PC-3 (cell line): Measurements from ENCODE around the gene TXNDC15. TPM values are rescaled to one million over a fixed set of nuclear protein-coding genes. Genes with fewer than 3 reads are reported as not detected.

Experiments used
- ATAC-seq: fragments of 200-7000 bp; cut with Tn5 transposase; 2 replicates; pipeline ENCODE4 v1.9.1; 2020; ENCODE audit warnings: mild to moderate bottlenecking, moderate library complexity
- BruUV-seq: library from RNA; stranded (reverse); fragments of 400-500 nt; replicated peaks from 2 replicates; lab custom pipeline; 2021; lab: Mats Ljungman, UMichigan
- CTCF ChIA-PET: fragments of 300-600 bp; sonication (Branson Sonifier 250); formaldehyde crosslinking; loops from one replicate; lab custom pipeline; 2022; ENCODE audit warnings: antibody characterized with exemption; lab: Charles Lee
- POLR2A ChIA-PET: fragments of 300-600 bp; sonication (Branson Sonifier 250); formaldehyde crosslinking; loops from one replicate; lab custom pipeline; 2022; ENCODE audit warnings: antibody characterized with exemption; ENCODE audit not compliant: unreplicated experiment; lab: Charles Lee
- DNase-seq: peaks from one replicate; pipeline ENCODE4 v3.0.0-alpha.2; 2015
- H2AFZ ChIP-seq: fragments of 300-600 bp; sonication (generic); 2 replicates; pipeline ENCODE4 v1.6.0; 2016; ENCODE audit warnings: antibody characterized with exemption, low read length
- H3F3A ChIP-seq: fragments of 300-600 bp; sonication (generic); one replicate; pipeline ENCODE4 v1.6.0; 2017; ENCODE audit warnings: antibody characterized with exemption, low read length, control low read depth, mild to moderate bottlenecking; ENCODE audit not compliant: unreplicated experiment
- H3K27ac ChIP-seq: fragments of 300-600 bp; sonication (generic); 2 replicates; pipeline ENCODE4 v1.5.1; 2016; ENCODE audit warnings: mild to moderate bottlenecking, low read length
- H3K27me3 ChIP-seq: fragments of 300-600 bp; sonication (generic); 2 replicates; pipeline ENCODE4 v1.6.1; 2016; ENCODE audit warnings: low read length, mixed read lengths
- H3K36me3 ChIP-seq: fragments of 300-600 bp; sonication (generic); 2 replicates; pipeline ENCODE4 v1.6.1; 2016; ENCODE audit warnings: low read depth, mixed run types, low read length, mixed read lengths
- H3K4me1 ChIP-seq: fragments of 300-600 bp; sonication (generic); 2 replicates; pipeline ENCODE4 v1.5.1; 2016; ENCODE audit warnings: low read length; ENCODE audit not compliant: insufficient read depth
- H3K4me2 ChIP-seq: fragments of 300-600 bp; sonication (generic); 2 replicates; pipeline ENCODE4 v1.6.0; 2016; ENCODE audit warnings: low read length
- H3K4me3 ChIP-seq: fragments of 300-600 bp; sonication (generic); 2 replicates; pipeline ENCODE4 v1.5.1; 2016; ENCODE audit warnings: mild to moderate bottlenecking, low read length, mixed read lengths
- H3K79me2 ChIP-seq: fragments of 300-600 bp; sonication (generic); 2 replicates; pipeline ENCODE4 v1.6.1; 2017; ENCODE audit warnings: low read length, mixed read lengths
- H3K9ac ChIP-seq: fragments of 300-600 bp; sonication (generic); 2 replicates; pipeline ENCODE4 v1.6.0; 2016; ENCODE audit warnings: mild to moderate bottlenecking, low read length
- H3K9me2 ChIP-seq: fragments of 300-600 bp; sonication (generic); replicated peaks from 2 replicates; pipeline ENCODE4 v1.6.1; 2016; ENCODE audit warnings: mixed run types, low read length, mixed read lengths
- H3K9me3 ChIP-seq: fragments of 300-600 bp; sonication (generic); 2 replicates; pipeline ENCODE4 v1.6.1; 2016; ENCODE audit warnings: low read length, mixed read lengths
- H4K20me1 ChIP-seq: fragments of 300-600 bp; sonication (generic); 2 replicates; pipeline ENCODE4 v1.6.1; 2016; ENCODE audit warnings: low read length, mixed read lengths
- EZH2 ChIP-seq: fragments of 300-600 bp; sonication (generic); IDR thresholded peaks from one replicate; pipeline ENCODE4 v1.6.1; 2017; ENCODE audit warnings: antibody characterized with exemption, mild to moderate bottlenecking, low read length; ENCODE audit not compliant: unreplicated experiment
- EZH2phosphoT487 ChIP-seq: fragments of 300-600 bp; sonication (generic); IDR thresholded peaks from 2 replicates; pipeline ENCODE4 v1.6.1; 2018; ENCODE audit warnings: mild to moderate bottlenecking, antibody characterized with exemption, low read length, borderline replicate concordance
- intact Hi-C: fragments of 100-400 bp; cut with micrococcal nuclease; formaldehyde crosslinking; loops from 2 replicates; pipeline ENCODE4 v1.9.0; 2023
- total RNA-seq: library from RNA; depleted of rRNA; stranded (reverse); fragments of >200 nt; gene quantifications from 2 replicates; pipeline ENCODE4 v1.2.3, GENCODE V29; 2014
- TF ChIP-seq, protein P1 (sequence below): fragments of 300-600 bp; sonication (generic); conservative IDR thresholded peaks from 2 replicates; pipeline ENCODE4 v1.5.1; 2017; ENCODE audit warnings: antibody characterized with exemption, low read depth, mild to moderate bottlenecking, low read length

The TXNDC15 gene
- total RNA-seq, 1 experiment from 2014 or later, result 42.6 TPM

- intact Hi-C loops, result no loop called here
- POLR2A ChIA-PET, result no interaction called here
- H3K4me2 ChIP-seq, result no peak overlapping the region
- no peak for TF ChIP-seq EZH2phosphoT487
- TF ChIP-seq EZH2, result no peak
- TF ChIP-seq, protein P1, sequence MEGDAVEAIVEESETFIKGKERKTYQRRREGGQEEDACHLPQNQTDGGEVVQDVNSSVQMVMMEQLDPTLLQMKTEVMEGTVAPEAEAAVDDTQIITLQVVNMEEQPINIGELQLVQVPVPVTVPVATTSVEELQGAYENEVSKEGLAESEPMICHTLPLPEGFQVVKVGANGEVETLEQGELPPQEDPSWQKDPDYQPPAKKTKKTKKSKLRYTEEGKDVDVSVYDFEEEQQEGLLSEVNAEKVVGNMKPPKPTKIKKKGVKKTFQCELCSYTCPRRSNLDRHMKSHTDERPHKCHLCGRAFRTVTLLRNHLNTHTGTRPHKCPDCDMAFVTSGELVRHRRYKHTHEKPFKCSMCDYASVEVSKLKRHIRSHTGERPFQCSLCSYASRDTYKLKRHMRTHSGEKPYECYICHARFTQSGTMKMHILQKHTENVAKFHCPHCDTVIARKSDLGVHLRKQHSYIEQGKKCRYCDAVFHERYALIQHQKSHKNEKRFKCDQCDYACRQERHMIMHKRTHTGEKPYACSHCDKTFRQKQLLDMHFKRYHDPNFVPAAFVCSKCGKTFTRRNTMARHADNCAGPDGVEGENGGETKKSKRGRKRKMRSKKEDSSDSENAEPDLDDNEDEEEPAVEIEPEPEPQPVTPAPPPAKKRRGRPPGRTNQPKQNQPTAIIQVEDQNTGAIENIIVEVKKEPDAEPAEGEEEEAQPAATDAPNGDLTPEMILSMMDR, result no peak
- ATAC-seq (no peak), DNase-seq (no peak)
- no peaks in the 10 kb centered on the region for H3K79me2 ChIP-seq
- CTCF ChIA-PET, result no interaction called here
- no peaks in the 10 kb centered on the region for H3F3A ChIP-seq
- no peak overlapping the region for H3K9ac ChIP-seq
- no peak overlapping the region for H3K27ac ChIP-seq
- no peaks in the 10 kb centered on the region for H3K9me3 ChIP-seq
- no TSS peak for BruUV-seq
- no peaks in the 10 kb centered on the region for H3K27me3 ChIP-seq
- H2AFZ ChIP-seq, result no peak overlapping the region
- no peaks in the 10 kb centered on the region for H3K9me2 ChIP-seq
- H3K4me1 ChIP-seq, result no peaks in the 10 kb centered on the region
- H4K20me1 ChIP-seq, result no peaks in the 10 kb centered on the region
- H3K4me3 ChIP-seq, result no peak overlapping the region
- no peaks in the 10 kb centered on the region for H3K36me3 ChIP-seq
Measured at GRCh38 chr5:134892282-134892681, 18.1 kb downstream of the TXNDC15 start.

DNA sequence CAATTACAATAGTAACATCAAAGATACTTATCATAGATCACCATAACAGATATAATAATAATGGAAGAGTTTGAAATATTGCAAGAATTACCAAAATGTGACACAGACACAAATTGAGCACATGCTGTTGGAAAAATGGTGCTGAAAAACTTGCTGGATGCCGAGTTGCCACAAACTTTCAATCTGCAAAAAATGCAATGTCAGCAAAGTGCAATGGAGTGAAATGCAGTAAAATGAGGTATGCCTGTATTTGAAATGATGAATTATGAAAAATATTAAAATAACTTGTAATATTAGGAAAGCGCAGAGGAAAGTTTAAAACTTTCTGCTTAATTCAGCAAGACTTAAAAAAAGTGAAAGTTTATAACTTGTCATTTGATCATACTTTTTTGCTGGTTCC lies 18.8 kb downstream of the TXNDC15 start:
- Histone ChIP-seq H3K27ac (no peak overlapping the region), H2AFZ (no peak overlapping the region), H3K27me3 (no peaks in the 10 kb centered on the region), H3K9ac (no peak overlapping the region), H3K9me2 (no peaks in the 10 kb centered on the region), H3K9me3 (no peaks in the 10 kb centered on the region), H3K4me2 (no peak overlapping the region), H3K4me1 (no peaks in the 10 kb centered on the region), H3K4me3 (no peak overlapping the region), H3F3A (no peaks in the 10 kb centered on the region), H3K36me3 (no peaks in the 10 kb centered on the region), H4K20me1 (no peaks in the 10 kb centered on the region), H3K79me2 (no peaks in the 10 kb centered on the region)
- DNase-seq (no peak), ATAC-seq (no peak)
- TF ChIP-seq EZH2 (no peak), EZH2phosphoT487 (no peak)
- TF ChIP-seq, protein P1, result no peak
- intact Hi-C loops, result no loop called here
- POLR2A ChIA-PET, result no interaction called here
- CTCF ChIA-PET, result no interaction called here
- BruUV-seq, result no TSS peak

DNA sequence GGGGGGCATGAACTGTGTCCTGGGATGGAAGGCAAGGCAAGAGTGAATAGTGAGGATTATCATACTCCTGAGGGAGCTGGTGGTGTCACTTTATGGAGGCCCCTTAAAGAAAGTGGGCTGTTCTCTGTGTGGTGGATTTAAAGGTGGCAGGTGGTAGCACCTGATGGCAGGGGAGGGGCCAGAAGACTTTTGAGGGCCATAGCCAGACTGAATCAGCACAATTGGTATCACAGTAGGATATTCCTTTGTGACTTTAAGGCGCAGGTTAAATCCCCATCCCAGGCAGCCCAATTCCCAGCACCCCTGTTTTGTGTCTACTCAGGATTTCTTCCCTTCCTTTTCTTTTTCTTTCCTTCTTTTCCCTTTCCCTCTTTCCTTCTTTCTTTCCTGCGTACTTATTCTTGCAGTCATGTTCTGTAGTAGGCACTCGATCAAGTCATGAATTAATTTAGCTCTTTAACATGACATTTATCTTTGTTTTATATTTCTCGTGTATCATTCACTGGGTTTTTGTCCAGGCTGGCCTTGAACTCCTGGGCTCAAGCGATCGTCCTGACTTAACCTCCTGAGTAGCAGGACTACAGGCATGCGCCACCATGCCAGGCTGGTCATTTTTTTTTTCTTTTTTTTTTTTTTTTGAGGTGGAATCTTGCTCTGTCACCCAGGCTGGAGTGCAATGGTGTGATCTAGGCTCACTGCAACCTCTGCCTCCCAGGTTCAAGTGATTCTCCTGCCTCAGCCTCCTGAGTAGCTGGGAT lies 19.8 kb downstream of the TXNDC15 start:
- TF ChIP-seq EZH2 (no peak), EZH2phosphoT487 (no peak)
- TF ChIP-seq, protein P1, result no peak
- ChIA-PET CTCF (no interaction called here), POLR2A (no interaction called here)
- DNase-seq (no peak), ATAC-seq (no peak)
- Histone ChIP-seq H3K36me3 (no peaks in the 10 kb centered on the region), H3K27ac (no peak overlapping the region), H3F3A (no peaks in the 10 kb centered on the region), H3K9me3 (no peaks in the 10 kb centered on the region), H3K4me3 (no peak overlapping the region), H3K9me2 (no peaks in the 10 kb centered on the region), H3K9ac (no peak overlapping the region), H3K27me3 (no peaks in the 10 kb centered on the region), H4K20me1 (no peaks in the 10 kb centered on the region), H3K4me1 (no peaks in the 10 kb centered on the region), H3K79me2 (no peaks in the 10 kb centered on the region), H3K4me2 (no peak overlapping the region), H2AFZ (no peak overlapping the region)
- no TSS peak for BruUV-seq
- intact Hi-C loops, result no loop called here
